GM21526 (cell line): ENCODE data around the gene FOXC2.

Experiments
- ATAC-seq: cut with Tn5 transposase; IDR thresholded peaks from one replicate; pipeline ENCODE4 v1.9.1; 2021; ENCODE audit warnings: moderate library complexity; ENCODE audit not compliant: unreplicated experiment, low FRiP score

The FOXC2 gene

DNA sequence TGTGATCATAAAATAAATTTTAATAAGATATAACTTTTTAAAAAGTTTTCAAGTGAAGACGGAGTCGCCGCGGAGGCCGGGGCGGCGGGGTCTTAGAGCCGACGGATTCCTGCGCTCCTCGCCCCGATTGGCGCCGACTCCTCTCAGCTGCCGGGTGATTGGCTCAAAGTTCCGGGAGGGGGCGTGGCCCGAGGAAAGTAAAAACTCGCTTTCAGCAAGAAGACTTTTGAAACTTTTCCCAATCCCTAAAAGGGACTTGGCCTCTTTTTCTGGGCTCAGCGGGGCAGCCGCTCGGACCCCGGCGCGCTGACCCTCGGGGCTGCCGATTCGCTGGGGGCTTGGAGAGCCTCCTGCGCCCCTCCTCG is at the start of gene FOXC2:
TSS of gene FOXC2 (plus strand) at position 229 of the 365 bp plus-strand sequence. CDS start 507 bp downstream, outside the sequence.
- no peak for ATAC-seq

DNA sequence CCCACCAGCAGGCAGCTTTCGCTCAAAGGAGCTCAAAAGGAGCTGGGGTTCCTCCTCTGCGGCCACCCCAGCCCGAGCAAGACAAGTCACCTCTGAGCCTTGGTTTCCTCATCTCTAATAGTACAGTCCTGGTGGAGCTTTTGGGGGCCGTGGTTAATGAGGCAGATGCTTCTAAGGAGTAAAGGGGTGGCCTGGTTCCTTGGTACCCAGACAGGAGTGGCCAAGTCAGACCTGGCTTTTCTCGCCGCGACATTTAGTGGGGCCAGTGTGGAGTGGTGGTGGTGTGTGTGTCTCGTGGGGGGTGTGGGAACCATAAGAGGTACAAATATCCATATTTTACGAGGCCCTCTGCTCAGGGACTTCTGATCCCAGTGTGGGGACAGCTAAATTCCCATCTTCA is 49.6 kb upstream of the FOXC2 start:
- ATAC-seq = no peak

DNA sequence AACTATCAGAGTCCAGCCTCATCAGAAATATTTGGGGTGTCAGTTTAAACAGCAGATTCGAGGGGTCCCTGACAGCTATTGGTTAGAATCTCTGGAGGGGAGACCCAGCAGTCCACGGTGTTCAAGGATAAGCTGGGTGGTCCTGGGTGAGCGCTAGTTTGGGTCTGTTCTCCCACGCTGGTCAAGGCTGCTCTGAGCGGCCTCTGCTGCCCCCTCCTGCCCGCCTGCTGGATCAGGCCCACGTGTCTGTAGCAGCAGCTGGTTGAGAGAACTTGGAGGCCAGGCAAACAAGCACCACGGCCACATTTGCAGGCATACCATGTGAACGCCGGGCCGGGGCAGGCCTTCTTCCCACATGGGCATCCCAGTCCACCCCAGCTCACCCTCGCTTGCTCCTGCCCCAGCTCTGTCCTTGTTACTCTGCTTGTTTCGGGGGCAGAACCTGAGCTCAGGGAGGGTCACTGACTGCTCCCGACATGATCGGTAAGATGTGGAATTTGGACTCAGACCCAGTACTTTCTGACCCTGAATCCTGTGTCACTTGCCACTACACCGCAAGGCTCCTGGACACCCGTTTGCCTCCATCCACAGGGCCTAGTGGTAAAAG is 48.9 kb upstream of the FOXC2 start:
- ATAC-seq = no peak

DNA sequence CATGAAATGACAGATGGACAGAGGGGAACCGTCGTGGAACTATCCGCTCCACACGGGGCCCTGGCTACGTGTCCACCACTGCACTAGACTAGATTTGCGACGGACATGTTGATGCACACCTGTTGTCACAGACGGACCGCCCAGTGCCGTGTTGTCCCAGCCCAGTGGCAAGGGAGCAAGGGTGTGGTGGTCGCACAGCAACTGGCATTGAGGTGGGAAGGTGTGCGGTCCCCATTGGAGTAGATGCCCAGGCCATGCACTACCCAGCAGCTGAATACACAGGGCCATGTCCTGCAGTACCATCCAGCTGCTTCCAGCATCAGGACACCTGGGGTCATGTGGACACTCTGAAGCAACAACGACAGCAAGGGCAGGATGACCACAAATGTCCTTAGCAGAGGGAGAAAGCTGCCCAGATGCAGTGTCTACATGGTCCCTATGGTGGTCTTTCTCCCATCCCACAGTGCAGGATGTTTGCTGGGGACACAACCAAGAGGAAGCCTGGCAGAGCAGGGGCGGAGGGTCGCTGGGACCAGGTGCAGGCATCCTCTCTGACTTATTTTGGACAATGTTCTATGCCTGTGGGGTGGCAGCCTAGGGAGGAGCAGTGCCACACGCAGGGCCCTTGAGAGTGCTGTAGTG is 47.5 kb upstream of the FOXC2 start:
- no peak for ATAC-seq

DNA sequence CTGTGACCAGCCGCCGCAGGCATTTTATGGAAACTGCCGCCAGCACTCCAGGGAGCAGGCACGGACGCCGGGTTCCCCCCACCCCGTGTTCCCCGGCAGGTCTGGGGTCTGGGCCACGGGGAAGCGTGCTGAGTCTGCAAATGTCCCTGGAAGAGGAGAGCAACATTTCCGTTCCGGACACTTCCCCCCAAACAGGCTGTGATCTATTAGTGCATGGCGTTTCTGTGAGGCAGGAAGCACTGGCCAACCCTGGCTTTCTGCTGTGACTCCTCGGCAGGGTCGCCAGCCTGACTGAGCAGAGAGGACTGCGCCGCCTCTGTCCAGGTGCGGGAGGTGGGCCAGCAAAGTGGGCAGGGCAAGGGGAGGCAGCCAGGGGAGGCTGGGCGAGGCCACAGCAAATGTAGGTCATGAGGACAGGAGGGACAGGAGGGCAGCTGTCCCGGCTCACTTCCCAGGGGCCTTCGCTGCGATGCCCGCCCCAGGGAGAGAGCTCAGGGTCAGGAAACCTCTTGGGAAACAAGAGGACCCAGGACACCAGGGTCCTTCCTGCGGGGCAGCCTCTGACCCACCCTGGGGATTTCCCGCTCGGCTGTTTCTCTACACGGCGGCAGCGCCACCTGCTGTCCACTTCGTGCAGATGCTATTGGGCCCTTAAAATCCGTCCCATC is 46.8 kb upstream of the FOXC2 start:
- no peak for ATAC-seq

DNA sequence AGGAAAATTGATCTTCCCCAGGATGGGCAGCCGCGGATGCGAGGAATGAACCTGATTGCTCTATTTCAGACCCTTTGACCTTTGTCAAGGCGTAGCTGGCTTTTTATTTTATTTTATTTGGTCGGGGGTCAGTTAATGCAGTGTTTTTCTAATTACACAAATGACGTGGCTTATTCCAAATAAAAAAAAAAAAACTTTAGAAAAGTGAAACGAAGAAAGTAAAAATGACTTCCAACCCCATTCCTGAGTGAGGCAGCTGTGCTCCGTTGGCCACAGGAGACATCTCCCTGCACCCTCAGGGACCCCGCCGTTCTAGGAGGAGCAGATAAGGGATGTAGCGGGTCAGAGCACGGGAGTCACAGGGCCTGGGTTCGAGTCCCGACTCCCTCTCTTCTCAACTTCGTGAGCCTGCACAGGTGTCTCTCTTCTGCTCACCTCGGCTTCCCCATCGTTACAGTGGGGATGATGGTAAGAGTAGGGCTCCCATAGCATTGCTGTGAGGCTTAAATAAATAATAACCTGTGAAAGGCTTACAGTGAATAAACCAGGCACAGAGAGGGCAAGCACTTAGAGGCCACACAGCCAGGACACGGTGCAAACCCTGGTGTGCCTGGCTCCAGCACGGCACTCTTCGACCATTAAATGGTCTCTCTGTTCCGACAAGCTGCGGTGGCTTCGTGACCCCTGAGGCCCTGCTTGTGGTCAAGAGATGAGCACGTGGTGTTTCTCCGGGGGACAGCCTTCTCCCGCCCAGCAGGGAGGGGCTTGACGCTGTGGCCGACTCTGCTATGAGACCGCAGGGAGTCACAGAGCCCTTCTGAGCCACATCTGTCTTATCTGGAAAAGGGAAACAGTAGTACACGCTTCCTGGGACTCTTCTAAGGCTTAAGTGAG is 46.1 kb upstream of the FOXC2 start:
- no peak for ATAC-seq

DNA sequence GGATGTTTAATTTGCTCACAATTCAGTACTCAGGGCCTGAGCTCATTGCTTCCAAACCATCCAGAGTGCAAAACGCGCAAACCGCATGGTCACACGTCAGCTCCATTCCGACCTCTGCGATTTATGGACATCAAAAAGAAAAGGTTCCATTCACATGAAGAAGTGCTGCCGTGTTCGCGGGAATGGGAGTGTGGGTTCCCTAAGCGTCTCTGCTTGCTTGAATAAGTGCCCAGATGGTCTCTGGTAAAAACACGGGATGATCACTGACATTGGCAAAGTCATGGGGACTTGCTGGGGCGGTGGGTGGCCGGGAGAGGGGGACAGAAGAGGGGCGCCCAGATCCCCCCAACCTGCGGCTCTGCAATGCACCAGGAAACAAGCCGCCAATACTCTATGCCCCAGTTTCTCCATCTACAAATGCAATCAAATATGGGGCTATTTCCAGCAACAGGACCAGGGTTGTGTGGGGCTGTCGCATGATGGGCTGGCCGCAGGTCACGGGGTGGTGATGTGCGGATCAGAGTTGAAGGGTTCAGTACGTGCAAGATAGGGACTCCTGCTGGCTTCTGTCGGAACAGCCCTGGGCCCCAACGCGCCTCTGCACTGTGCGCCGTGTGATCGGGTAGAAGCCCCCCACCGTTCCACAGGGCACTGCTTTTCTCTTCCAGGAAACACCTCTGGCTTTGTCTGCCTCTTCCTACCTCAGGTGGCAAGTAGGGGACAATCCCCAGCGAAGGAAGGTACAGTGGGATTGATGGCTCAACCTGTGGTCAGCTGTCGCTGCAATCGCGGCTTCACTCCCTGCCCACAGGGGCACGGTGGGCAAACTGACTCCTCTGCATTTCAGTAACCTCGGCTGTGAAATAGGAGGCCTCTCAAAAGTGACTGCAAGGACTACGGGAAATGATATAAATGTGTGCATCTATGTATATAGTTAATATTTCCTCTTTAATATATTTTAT is 45.1 kb upstream of the FOXC2 start:
- ATAC-seq = no peak

DNA sequence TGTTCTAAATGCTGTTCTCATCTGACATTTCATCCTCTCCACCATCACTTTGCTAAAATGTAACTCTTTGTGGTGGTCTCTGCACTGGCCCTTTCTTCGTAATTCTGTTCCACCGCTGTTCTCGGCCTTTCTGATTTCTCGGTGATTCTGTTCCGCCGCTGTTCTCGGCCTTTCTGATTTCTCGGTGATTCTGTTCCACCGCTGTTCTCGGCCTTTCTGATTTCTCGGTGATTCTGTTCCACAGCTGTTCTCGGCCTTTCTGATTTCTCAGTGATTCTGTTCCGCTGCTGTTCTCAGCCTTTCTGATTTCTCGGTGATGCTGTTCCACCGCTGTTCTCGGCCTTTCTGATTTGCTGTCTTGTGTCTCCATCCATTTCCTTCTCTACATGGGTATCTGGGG is 44.0 kb upstream of the FOXC2 start:
- ATAC-seq = no peak

DNA sequence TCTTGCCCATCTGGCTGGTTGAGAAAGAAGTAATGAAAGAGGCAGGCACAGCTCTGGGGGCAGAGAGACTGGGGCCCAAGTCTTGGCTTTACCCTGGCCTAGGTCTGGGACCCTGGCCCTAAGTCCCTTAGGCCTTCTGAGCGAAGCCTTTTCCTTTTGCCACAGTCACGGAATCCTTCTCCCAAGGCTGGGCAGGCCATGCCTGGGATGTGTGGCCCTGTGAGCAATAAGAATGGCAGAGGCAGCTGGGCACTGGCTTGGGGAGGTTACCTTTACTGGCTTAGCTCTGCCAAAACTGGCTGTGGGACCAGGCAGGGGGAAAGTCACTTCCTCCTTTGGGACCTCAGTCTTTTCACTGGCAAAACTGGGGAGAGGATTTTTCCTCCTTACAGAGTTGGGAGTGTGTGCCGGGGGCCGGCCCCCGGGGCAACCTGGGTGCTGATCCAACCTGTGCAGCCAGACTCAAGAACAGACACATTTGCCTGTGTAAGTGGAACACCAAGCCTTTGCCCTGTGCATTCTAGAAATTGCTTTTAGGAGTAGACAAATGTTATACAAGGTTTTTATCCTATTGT is 43.4 kb upstream of the FOXC2 start:
- ATAC-seq = no peak

DNA sequence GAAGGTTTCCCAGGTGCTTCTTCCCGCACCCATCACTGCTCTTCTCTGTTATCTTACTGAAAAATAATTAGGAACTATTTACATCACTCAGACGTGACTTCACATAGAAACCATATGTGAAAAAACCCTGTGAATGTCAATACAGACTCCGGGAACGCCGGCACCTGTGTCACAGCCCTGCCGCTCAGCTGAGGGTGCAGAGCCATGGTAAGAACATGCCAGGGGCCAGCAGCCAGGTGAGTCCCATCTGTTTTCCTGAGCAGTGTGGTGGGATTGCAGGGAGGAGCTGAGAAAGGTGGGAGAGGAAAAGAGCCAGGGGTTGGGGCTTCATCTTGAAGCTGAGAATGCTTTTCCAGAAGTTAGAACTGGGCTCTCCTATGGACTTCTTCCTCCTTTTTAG is 42.6 kb upstream of the FOXC2 start:
- ATAC-seq = no peak

DNA sequence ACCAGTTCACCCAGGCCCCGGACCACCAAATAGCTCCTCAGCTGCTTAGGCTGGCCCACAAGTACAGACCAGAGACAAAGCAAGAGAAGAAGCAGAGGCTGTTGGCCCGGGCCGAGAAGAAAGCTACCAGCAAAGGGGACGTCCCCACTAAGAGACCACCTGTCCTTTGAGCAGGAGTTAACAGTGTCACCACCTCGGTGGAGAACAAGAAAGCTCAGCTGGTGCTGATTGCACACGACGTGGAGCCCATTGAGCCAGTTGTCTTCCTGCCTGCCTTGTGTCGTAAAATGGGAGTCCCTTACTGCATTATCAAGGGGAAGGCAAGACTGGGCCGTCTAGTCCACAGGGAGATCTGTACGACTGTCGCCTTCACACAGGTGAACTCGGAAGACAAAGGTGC is 40.9 kb upstream of the FOXC2 start:
- ATAC-seq = no peak

DNA sequence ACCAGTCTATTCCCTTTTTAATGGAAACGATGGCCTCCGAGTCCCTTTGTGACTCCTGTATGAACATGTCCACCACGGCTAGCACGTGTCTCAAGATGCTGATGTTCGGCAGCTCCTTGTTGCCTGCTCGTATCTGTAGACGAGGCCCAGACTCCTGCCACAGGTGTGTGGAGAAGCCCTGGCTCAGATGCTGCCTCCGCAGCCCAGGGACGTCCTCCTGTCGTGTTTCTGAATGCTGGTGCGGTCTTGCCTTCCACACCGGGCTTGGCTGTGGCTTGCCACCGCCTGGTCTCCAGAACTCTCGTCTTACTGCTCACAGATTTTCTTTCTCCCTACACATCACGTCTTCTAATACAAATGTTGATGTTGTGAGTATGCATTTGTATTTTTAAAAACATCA is 39.3 kb upstream of the FOXC2 start:
- ATAC-seq = no peak

DNA sequence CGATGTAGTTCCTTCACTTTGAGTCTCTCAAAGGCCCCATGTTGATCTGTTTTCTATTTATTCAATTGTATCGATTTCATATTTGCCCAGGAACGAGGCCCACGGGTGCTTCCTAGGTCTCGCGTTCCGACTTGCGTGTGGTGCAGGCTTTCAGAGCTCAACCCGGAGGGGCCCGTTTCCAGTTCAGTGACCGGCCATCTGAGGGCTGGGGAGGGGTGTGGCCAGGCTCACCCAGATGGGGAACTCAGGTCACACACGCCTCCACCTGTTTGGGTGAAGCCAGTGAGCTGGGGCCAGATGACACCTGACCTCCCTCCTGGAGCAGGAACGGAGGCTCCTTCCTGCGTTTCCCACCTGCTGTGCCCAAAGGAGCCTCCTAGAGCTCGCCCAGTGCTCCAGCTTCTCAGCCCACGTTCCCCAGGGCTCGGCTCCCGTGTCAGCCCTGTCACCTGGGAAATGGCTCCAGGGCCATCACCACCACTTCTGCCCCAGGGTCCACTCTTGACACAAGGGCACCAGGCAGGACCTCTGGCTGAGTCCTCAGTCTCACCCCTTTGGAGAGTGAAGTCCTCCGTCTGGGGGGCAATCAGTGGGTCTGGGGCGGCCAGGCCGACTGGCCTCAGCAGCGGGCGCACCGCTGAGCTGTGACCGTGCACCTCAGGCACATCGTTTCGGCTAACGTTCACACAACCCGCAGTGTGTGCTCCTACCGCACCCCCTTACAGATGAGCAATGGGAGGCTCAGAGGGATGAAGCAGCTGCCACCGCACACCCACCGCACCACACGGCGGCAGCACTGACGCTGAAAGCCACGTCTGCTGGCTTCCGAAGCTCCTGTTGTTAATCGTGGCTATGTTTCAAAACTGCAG is 38.3 kb upstream of the FOXC2 start:
- ATAC-seq = no peak

DNA sequence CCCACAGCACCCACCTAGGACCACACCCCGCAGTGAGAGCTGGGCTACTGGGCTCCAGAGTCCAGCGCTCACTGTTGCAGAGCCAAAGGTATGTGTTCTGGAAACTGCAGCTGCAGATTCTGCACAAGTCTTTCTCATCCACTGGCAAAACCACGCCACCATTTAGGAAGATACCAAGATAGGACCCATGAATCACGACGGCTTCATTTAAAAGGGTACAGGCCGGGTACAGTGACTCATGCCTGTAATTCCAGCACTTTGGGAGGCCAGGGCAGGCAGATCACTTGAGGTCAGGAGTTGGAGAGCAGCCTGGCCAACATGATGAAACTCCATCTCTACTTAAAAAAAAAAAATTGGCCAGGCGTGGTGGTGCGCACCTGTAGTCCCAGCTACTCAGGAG is 37.5 kb upstream of the FOXC2 start:
- ATAC-seq = no peak

DNA sequence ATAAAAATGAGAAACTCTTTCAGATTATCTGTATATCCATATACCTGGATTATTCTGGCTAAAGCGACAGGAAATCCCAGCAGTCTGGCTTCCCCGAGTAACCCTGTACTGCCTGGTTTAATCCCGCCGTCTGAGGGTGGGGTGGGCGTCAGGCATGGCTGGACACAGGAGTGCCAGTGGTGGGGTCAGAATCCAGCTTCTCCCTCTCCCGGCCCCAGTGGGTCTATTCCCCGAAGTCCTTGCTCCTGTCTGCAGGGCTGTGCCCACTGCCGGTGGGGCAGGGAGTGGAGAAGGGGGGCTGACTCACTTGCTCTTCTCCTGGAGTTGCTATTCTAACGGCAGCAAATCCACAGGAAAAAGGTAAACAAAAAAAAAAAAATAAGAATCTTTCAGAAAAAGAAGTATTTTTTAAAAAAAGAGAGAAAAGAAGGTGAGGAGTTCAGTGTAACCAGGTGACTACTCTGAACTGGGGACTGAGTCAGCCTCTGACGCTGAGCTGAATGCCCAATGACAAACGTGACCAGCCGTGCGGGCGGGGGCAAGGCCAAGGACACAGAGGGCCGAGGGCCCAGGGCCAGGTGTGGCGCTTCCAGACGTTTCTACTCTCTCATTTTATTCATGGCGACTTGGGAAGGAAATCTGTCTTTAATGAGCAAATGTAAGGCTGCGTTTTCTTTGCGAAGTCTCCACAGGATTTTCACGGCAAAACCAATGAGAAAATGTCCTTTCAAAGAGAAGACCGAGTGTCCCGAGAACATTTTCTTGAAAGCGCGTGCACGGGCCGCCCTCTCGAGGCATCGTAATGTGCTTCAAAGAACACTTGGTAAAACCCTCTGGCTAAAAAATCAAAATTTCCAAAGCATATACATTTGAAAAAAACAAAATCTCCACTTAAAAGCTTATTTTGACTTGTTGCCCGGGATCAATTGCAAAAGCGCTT is 36.1 kb upstream of the FOXC2 start:
- ATAC-seq = no peak

DNA sequence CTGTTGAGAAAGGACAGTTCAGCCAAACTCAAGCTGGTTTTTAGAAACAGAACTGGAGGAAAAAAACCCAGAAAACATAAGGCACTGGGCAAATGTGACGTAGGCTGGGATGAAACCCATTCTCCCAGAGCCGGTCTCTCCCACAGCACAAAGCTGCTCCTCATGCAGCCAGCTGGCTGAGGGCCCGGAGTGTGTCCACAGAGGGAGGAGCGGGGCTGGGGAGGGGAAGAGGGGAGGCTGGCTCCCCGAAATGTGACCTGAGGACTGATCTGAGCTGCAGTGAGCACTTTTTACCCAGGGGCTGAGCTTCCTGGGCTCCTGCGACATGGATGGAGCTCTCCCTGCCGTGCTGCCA is 35.5 kb upstream of the FOXC2 start:
- ATAC-seq = no peak

DNA sequence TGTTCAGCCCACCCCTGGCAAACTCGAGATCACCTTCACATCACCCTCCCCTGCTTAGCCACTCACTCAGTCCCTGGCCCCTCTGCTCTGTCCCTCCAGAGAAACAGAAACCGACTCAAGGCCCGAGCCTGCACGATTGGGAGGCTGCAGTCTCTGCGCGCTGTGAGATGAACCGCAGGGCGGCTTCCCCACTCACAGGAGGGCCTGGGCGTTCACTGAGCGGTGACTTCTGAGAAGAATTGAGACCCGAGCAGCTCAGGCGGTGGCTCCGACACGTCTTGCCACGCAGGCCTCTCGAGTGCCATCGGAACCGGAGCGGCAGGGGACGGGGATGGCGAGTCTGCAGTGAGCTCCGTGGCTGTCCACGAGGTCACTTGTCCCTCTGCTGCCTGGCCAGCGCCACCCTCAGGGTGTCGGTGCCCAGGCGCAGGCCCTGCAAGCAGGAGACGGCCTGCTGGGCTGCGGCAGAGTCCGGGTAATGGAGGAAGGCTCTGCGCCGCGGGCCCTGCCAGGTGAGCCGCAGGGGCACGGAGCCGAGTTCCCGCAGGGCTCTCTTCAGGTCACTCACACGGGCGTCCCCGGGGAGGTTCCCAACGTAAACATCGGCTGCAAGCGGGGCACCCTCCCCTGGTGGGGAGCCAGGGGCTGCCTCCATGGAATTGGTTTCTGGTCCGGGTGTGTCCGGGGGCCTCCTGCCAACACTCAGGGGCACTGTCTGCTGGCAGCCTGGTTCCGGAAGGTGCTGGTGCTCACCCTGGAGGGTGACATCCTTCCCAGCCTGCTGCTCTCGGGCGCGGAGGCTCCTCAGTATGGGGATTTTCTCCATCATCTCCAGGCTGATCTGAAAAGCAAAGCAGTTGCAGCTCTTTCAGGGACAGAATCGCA is 34.7 kb upstream of the FOXC2 start:
- ATAC-seq = no peak
